Measurements from ENCODE around the gene TMEM236. TPM values are rescaled to one million over a fixed set of nuclear protein-coding genes. Genes with fewer than 3 reads are reported as not detected.

Gene TMEM236
- total RNA-seq, 1 experiment from 2014 or later = 0.07 TPM

DNA sequence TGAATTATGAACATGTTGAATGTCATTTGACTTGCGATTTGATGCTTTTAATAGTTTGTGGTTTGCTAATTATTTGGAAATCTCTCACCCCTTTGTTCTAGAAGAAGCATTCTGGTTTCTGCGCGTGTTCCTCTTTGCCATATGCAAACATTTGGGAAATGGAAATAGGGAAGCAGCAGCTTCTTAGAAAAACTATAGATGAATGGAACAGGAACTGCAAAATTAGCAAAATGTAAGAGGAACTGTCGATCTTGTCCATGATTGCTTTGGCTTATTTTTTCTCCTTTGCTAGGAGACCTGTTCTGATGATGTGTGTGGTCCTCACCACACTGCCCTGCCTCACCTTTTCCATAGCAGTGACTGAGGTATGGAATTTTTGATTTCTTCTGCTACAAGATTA lies 19.0 kb downstream of the TMEM236 start:
- Histone ChIP-seq H4K20me1 (ENCODE audit: insufficient read depth) (no peaks in the 10 kb centered on the region), H3K4me2 (ENCODE audit: low read length) (no peak overlapping the region), H3K27me3 (ENCODE audit: insufficient read depth, low read length) (no peaks in the 10 kb centered on the region), H3K79me2 (ENCODE audit: insufficient read depth, low read length) (no peaks in the 10 kb centered on the region), H2AFZ (ENCODE audit: low read depth, low read length, poor library complexity, severe bottlenecking) (no peak overlapping the region), H3K36me3 (ENCODE audit: control insufficient read depth in 1 of 2, insufficient read depth in 2 of 2, low read length in 2 of 2) (no peaks in the 10 kb centered on the region), H3K4me3 (replicated peaks in 1 of 2; ENCODE audit: low read depth in 1 of 2, low read length in 2 of 2) (no peak overlapping the region), H3K9ac (ENCODE audit: low read length) (no peak overlapping the region), H3K9me3 (ENCODE audit: control insufficient read depth in 1 of 2, insufficient read depth in 1 of 2, low read depth in 1 of 2, low read length in 2 of 2) (no peaks in the 10 kb centered on the region), H3K9me2 (ENCODE audit: insufficient read depth) (no peaks in the 10 kb centered on the region), H3K4me1 (ENCODE audit: control insufficient read depth in 1 of 2, insufficient read depth in 2 of 2, low read length in 2 of 2) (no peaks in the 10 kb centered on the region), H3K27ac (ENCODE audit: low read depth, low read length) (no peak overlapping the region)
- ATAC-seq (no peak), DNase-seq (ENCODE audit: low read depth, low spot score) (no peak)
- RAD21 ChIA-PET (ENCODE audit: low non-redundant PET in 1 of 2, low total read pairs in 2 of 2, uncharacterized antibody in 2 of 2, unreplicated experiment in 2 of 2) = no interaction called here
- intact Hi-C loops (cut with micrococcal nuclease) = no loop called here
- CTCF ChIA-PET = no interaction called here
- POLR2A ChIA-PET = no interaction called here
- no TSS peak for BruUV-seq (replicated peaks)
- TF ChIP-seq, protein P1, sequence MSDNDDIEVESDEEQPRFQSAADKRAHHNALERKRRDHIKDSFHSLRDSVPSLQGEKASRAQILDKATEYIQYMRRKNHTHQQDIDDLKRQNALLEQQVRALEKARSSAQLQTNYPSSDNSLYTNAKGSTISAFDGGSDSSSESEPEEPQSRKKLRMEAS (IDR thresholded peaks at IDR 0.05) = no peak
- TF ChIP-seq YY1 (IDR thresholded peaks at IDR 0.05; ENCODE audit: extremely low read depth, insufficient replicate concordance, low read depth, low read length) = no peak
- no peak for TF ChIP-seq EGR1 (IDR thresholded peaks at IDR 0.05; ENCODE audit: low read depth)
- no peak for TF ChIP-seq SP1 (IDR thresholded peaks at IDR 0.05; ENCODE audit: low read depth)
- TF ChIP-seq, protein P2, sequence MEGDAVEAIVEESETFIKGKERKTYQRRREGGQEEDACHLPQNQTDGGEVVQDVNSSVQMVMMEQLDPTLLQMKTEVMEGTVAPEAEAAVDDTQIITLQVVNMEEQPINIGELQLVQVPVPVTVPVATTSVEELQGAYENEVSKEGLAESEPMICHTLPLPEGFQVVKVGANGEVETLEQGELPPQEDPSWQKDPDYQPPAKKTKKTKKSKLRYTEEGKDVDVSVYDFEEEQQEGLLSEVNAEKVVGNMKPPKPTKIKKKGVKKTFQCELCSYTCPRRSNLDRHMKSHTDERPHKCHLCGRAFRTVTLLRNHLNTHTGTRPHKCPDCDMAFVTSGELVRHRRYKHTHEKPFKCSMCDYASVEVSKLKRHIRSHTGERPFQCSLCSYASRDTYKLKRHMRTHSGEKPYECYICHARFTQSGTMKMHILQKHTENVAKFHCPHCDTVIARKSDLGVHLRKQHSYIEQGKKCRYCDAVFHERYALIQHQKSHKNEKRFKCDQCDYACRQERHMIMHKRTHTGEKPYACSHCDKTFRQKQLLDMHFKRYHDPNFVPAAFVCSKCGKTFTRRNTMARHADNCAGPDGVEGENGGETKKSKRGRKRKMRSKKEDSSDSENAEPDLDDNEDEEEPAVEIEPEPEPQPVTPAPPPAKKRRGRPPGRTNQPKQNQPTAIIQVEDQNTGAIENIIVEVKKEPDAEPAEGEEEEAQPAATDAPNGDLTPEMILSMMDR (IDR thresholded peaks at IDR 0.05 in 2 of 3, conservative IDR thresholded peaks at IDR 0.05 in 1 of 3; ENCODE audit: borderline replicate concordance in 1 of 3, insufficient read depth in 1 of 3, low read depth in 2 of 3, low read length in 2 of 3) = no peak
- TF ChIP-seq EZH2 (IDR thresholded peaks at IDR 0.05) = no peak
- no peak for TF ChIP-seq EZH2phosphoT487 (IDR thresholded peaks at IDR 0.05; ENCODE audit: borderline replicate concordance)
- TF ChIP-seq ZFX (IDR thresholded peaks at IDR 0.05) = no peak

DNA sequence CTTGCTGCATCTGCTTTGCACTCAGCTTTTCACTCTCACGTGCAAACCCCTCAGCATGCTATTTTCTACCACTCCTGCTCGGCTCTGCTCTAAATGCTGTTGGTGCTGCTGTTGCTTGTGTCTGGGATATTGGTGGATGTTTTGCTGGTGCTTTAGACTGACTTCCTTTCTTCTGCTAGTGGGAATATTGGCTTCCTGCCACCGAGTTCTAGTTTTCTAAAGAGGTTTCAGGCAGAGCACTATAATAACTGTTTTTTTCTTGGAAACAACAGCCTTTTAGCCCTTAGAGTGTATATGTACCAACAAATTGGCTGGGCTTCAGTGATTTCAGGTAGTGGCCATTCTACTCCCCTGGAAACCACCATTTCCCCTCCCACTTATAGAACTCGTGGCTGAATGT lies 27.8 kb downstream of the TMEM236 start:
- Histone ChIP-seq H3K79me2 (ENCODE audit: insufficient read depth, low read length) (no peaks in the 10 kb centered on the region), H3K27ac (ENCODE audit: low read depth, low read length) (no peak overlapping the region), H4K20me1 (ENCODE audit: insufficient read depth) (no peaks in the 10 kb centered on the region), H3K4me2 (ENCODE audit: low read length) (no peak overlapping the region), H2AFZ (ENCODE audit: low read depth, low read length, poor library complexity, severe bottlenecking) (no peak overlapping the region), H3K9me3 (ENCODE audit: control insufficient read depth in 1 of 2, insufficient read depth in 1 of 2, low read depth in 1 of 2, low read length in 2 of 2) (no peaks in the 10 kb centered on the region), H3K9me2 (ENCODE audit: insufficient read depth) (no peaks in the 10 kb centered on the region), H3K4me3 (replicated peaks in 1 of 2; ENCODE audit: low read depth in 1 of 2, low read length in 2 of 2) (no peak overlapping the region), H3K27me3 (ENCODE audit: insufficient read depth, low read length) (no peaks in the 10 kb centered on the region), H3K9ac (ENCODE audit: low read length) (no peak overlapping the region), H3K4me1 (ENCODE audit: control insufficient read depth in 1 of 2, insufficient read depth in 2 of 2, low read length in 2 of 2) (peaks cover 0 to 10% of the 10 kb centered on the region in 2 experiments; a peak in 2 of 4 replicates), H3K36me3 (ENCODE audit: control insufficient read depth in 1 of 2, insufficient read depth in 2 of 2, low read length in 2 of 2) (no peaks in the 10 kb centered on the region)
- BruUV-seq (replicated peaks) = no TSS peak
- intact Hi-C loops (cut with micrococcal nuclease) = no loop called here
- ATAC-seq (no peak), DNase-seq (ENCODE audit: low read depth, low spot score) (no peak)
- ChIA-PET POLR2A (no interaction called here), RAD21 (ENCODE audit: low non-redundant PET in 1 of 2, low total read pairs in 2 of 2, uncharacterized antibody in 2 of 2, unreplicated experiment in 2 of 2) (no interaction called here), CTCF (no interaction called here)
- TF ChIP-seq CEBPB (IDR thresholded peaks at IDR 0.05; ENCODE audit: low read depth) (no peak), EZH2 (IDR thresholded peaks at IDR 0.05) (no peak), YY1 (IDR thresholded peaks at IDR 0.05; ENCODE audit: extremely low read depth, insufficient replicate concordance, low read depth, low read length) (no peak), SP1 (IDR thresholded peaks at IDR 0.05; ENCODE audit: low read depth) (no peak), EGR1 (IDR thresholded peaks at IDR 0.05; ENCODE audit: low read depth) (no peak), CBX3 (IDR thresholded peaks at IDR 0.05; ENCODE audit: low read depth) (no peak), ZFX (IDR thresholded peaks at IDR 0.05) (no peak)
- TF ChIP-seq, protein P2 (IDR thresholded peaks at IDR 0.05 in 2 of 3, conservative IDR thresholded peaks at IDR 0.05 in 1 of 3; ENCODE audit: borderline replicate concordance in 1 of 3, insufficient read depth in 1 of 3, low read depth in 2 of 3, low read length in 2 of 3) = no peak
- TF ChIP-seq, protein P3, sequence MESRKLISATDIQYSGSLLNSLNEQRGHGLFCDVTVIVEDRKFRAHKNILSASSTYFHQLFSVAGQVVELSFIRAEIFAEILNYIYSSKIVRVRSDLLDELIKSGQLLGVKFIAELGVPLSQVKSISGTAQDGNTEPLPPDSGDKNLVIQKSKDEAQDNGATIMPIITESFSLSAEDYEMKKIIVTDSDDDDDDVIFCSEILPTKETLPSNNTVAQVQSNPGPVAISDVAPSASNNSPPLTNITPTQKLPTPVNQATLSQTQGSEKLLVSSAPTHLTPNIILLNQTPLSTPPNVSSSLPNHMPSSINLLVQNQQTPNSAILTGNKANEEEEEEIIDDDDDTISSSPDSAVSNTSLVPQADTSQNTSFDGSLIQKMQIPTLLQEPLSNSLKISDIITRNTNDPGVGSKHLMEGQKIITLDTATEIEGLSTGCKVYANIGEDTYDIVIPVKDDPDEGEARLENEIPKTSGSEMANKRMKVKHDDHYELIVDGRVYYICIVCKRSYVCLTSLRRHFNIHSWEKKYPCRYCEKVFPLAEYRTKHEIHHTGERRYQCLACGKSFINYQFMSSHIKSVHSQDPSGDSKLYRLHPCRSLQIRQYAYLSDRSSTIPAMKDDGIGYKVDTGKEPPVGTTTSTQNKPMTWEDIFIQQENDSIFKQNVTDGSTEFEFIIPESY (IDR thresholded peaks at IDR 0.05; ENCODE audit: extremely low read depth, insufficient replicate concordance, low read length) = no peak

Measured in HCT116 (cell line).